GM18861 (cell line): ENCODE data around the gene CCDC159.
"Not testable (repeated sequence)": the region's sequence is repeated elsewhere in the genome, so short reads cannot be mapped to it uniquely, and the experiment has no call there.

Experiments
- ATAC-seq: cut with Tn5 transposase; IDR thresholded peaks from one replicate; pipeline ENCODE4 v1.9.1; 2021; ENCODE audit not compliant: unreplicated experiment

The CCDC159 gene

GRCh38 chr19:11364935-11365334 lies 18.6 kb downstream of the CCDC159 start:
- no peak for ATAC-seq

GRCh38 chr19:11365557-11366117 lies 19.3 kb downstream of the CCDC159 start:
- ATAC-seq: no peak

GRCh38 chr19:11367528-11367927 lies 21.2 kb downstream of the CCDC159 start:
- no peak for ATAC-seq

GRCh38 chr19:11370744-11371143 lies 24.4 kb downstream of the CCDC159 start:
- no peak for ATAC-seq

GRCh38 chr19:11373166-11373884 lies 27.0 kb downstream of the CCDC159 start:
- ATAC-seq: no peak

GRCh38 chr19:11373885-11374432 lies 27.6 kb downstream of the CCDC159 start:
- no peak for ATAC-seq

- ATAC-seq: peak; percentile 86
Observed at GRCh38 chr19:11374433-11375142, 28.3 kb downstream of the CCDC159 start, which contains the start of gene SWSAP1. Gene SWSAP1, plus strand, starts transcription at chr19:11374666. Its CDS starts 15 bp downstream, at chr19:11374681.

- peak; percentile 8 for ATAC-seq
Observed at GRCh38 chr19:11375143-11375948, 29.0 kb downstream of the CCDC159 start.

- ATAC-seq: no peak
Observed at GRCh38 chr19:11377237-11377636, 30.9 kb downstream of the CCDC159 start.

- no peak for ATAC-seq
Observed at GRCh38 chr19:11377756-11378155, 31.4 kb downstream of the CCDC159 start.

- no peak for ATAC-seq
Observed at GRCh38 chr19:11378319-11379189, 32.2 kb downstream of the CCDC159 start.

GRCh38 chr19:11379269-11379845 lies 33.0 kb downstream of the CCDC159 start:
- ATAC-seq: not testable (repeated sequence)

- no peak for ATAC-seq
Observed at GRCh38 chr19:11379857-11380350, 33.6 kb downstream of the CCDC159 start.

GRCh38 chr19:11380653-11381537 lies 34.6 kb downstream of the CCDC159 start:
- peak; percentile 60 for ATAC-seq

GRCh38 chr19:11382898-11383705 lies 36.8 kb downstream of the CCDC159 start:
- ATAC-seq: no peak

- no peak for ATAC-seq
Observed at GRCh38 chr19:11383706-11384048, 37.4 kb downstream of the CCDC159 start.

GRCh38 chr19:11384778-11385129 lies 38.4 kb downstream of the CCDC159 start:
- ATAC-seq: no peak
